GM10248 (cell line): ENCODE measurements around the gene PPP1R12A.

Experiments used
- CTCF ChIA-PET: fragments of 300-600 bp; sonication (Branson Sonifier 250); formaldehyde crosslinking; extraction: SDS; loops from one replicate; lab custom pipeline; 2021; ENCODE audit warnings: antibody characterized with exemption; lab: Yijun Ruan, JAX
- POLR2A ChIA-PET: fragments of 350-650 bp; sonication (Branson Sonifier 250); formaldehyde crosslinking; extraction: SDS; loops from one replicate; lab custom pipeline; 2020; ENCODE audit warnings: antibody characterized with exemption; lab: Yijun Ruan, JAX
- DNase-seq: peaks from one replicate; pipeline ENCODE4 v3.0.0; 2012; ENCODE audit errors: extremely low spot score
- CTCF ChIP-seq: IDR thresholded peaks from 2 replicates; pipeline ENCODE4 v1.5.1; 2012; ENCODE audit warnings: mild to moderate bottlenecking, low read depth; ENCODE audit errors: extremely low read depth, missing control alignments, control extremely low read depth

PPP1R12A gene

GRCh38 chr12:79775355-79776027 lies 159.4 kb downstream of the PPP1R12A start:
- ChIA-PET CTCF (interaction anchor here (0.7 kb wide), 1 partner anchor 9 kb away, joined by 3 read pairs; no protein-coding TSS in a partner anchor), POLR2A (no interaction called here)
- no peak for DNase-seq
- TF ChIP-seq CTCF = no peak

GRCh38 chr12:79773896-79774295 lies 161.0 kb downstream of the PPP1R12A start:
- TF ChIP-seq CTCF = no peak
- no peak for DNase-seq
- POLR2A ChIA-PET = no interaction called here
- CTCF ChIA-PET = no interaction called here

GRCh38 chr12:79769860-79770485 lies 164.9 kb downstream of the PPP1R12A start:
- DNase-seq = no peak
- ChIA-PET CTCF (interaction anchor here (0.9 to 3.0 kb wide), 3 partner anchors 9 to 118 kb away, joined by 3 to 7 read pairs (median 3); no protein-coding TSS in a partner anchor), POLR2A (no interaction called here)
- TF ChIP-seq CTCF = no peak

GRCh38 chr12:79769189-79769859 lies 165.6 kb downstream of the PPP1R12A start:
- ChIA-PET CTCF (interaction anchor here (0.9 to 3.8 kb wide), 4 partner anchors 10 to 119 kb away, joined by 3 to 12 read pairs (median 5); no protein-coding TSS in a partner anchor), POLR2A (no interaction called here)
- no peak for TF ChIP-seq CTCF
- no peak for DNase-seq

- no peak for DNase-seq
- no peak for TF ChIP-seq CTCF
- POLR2A ChIA-PET = no interaction called here
- CTCF ChIA-PET = interaction anchor here (0.9 to 3.8 kb wide), 13 partner anchors 9 to 505 kb away, joined by 3 to 12 read pairs (median 4); no protein-coding TSS in a partner anchor
Measured at GRCh38 chr12:79766705-79767464, 168.0 kb downstream of the PPP1R12A start.

GRCh38 chr12:79765157-79765556 lies 169.7 kb downstream of the PPP1R12A start:
- CTCF ChIA-PET = interaction anchor here (1.3 to 2.1 kb wide), 6 partner anchors 11 to 150 kb away, joined by 3 to 7 read pairs (median 4); no protein-coding TSS in a partner anchor
- POLR2A ChIA-PET = no interaction called here
- no peak for TF ChIP-seq CTCF
- no peak for DNase-seq
